Gastrocnemius medialis (tissue), 4 donors: ENCODE data around the gene PARP8. TPM values are rescaled to one million over a fixed set of nuclear protein-coding genes. Genes with fewer than 3 reads are reported as not detected.

ENCODE experiments used
- ATAC-seq, 2 donors: fragments of 150-250 bp; one replicate each; pipeline ENCODE4 v1.9.1; 2016
- DNase-seq, 2 donors: peaks; one replicate each; pipeline ENCODE4 v3.0.0-alpha.2; 2019
- H3K27ac ChIP-seq, 4 donors: fragments of 200-600 bp; sonication (generic); 1 replicate in 1 of 4; 2 replicates in 3 of 4; pipeline ENCODE4 v1.5.1; 2016 to 2018; ENCODE audit warnings: mild to moderate bottlenecking in 2 of 4, moderate library complexity in 1 of 4
- H3K27me3 ChIP-seq, 3 donors: fragments of 200-600 bp; sonication (generic) in 2 of 3; 1 replicate in 1 of 3; 2 replicates in 2 of 3; pipeline versions ENCODE4 v1.5.1 to v1.6.0; 2016 to 2019; ENCODE audit warnings: mild to moderate bottlenecking in 1 of 3, moderate library complexity in 1 of 3
- H3K36me3 ChIP-seq, 2 donors: fragments of 200-600 bp; sonication (generic) in 1 of 2; one replicate each; pipeline ENCODE4 v1.5.1; 2017 to 2018
- H3K4me1 ChIP-seq, 2 donors: fragments of 200-600 bp; sonication (generic) in 1 of 2; one replicate each; pipeline ENCODE4 v1.5.1; 2016 to 2017; ENCODE audit warnings: mild to moderate bottlenecking in 2 of 2
- H3K4me3 ChIP-seq, 4 donors: fragments of 200-600 bp; sonication (generic) in 3 of 4; 1 replicate in 1 of 4; 2 replicates in 3 of 4; pipeline ENCODE4 v1.5.1; 2016 to 2019; ENCODE audit warnings: mild to moderate bottlenecking in 2 of 4
- H3K9me3 ChIP-seq, 3 donors: fragments of 200-600 bp; sonication (generic) in 2 of 3; 1 replicate in 1 of 3; 2 replicates in 2 of 3; pipeline ENCODE4 v1.5.1; 2016 to 2019
- POLR2A ChIP-seq, 2 donors: fragments of 450-650 bp; IDR thresholded peaks; one replicate each; pipeline ENCODE4 v1.6.1; 2017; ENCODE audit warnings: antibody characterized with exemption in 2 of 2, mild to moderate bottlenecking in 2 of 2, moderate library complexity in 2 of 2
- in situ Hi-C, 4 donors: fragments of 200-750 bp; cut with MboI; loops; one replicate each; pipeline versions ENCODE4 v1.15.0 to v1.8.0; 2017; ENCODE audit warnings: low sequenced_read_pairs in 4 of 4
- intact Hi-C: fragments of 100-400 bp; cut with DNase I; formaldehyde crosslinking; loops from one replicate; pipeline ENCODE4 v1.15.1; 2023; ENCODE audit warnings: low total_unique reads
- total RNA-seq, 4 donors: library from RNA; depleted of rRNA; stranded (reverse); fragments of >200 nt; gene quantifications; one replicate each; pipeline versions ENCODE4 v1.1.0 to v1.2.3, GENCODE V29; 2016
- TF ChIP-seq, protein P1 (sequence below), 5 experiments: fragments of 450-650 bp in 3 of 5; fragments of 200-600 bp in 2 of 5; sonication (generic) in 2 of 5; IDR thresholded peaks in 4 of 5; conservative IDR thresholded peaks in 1 of 5; 1 replicate in 4 of 5; 2 replicates in 1 of 5; pipeline ENCODE4 v1.5.1; 2016 to 2019; ENCODE audit warnings: antibody characterized with exemption in 5 of 5, mild to moderate bottlenecking in 3 of 5, moderate library complexity in 3 of 5

PARP8 gene
- total RNA-seq, 4 donors from 2014 or later, result 1.0 to 1.9 (median 1.5) TPM

DNA sequence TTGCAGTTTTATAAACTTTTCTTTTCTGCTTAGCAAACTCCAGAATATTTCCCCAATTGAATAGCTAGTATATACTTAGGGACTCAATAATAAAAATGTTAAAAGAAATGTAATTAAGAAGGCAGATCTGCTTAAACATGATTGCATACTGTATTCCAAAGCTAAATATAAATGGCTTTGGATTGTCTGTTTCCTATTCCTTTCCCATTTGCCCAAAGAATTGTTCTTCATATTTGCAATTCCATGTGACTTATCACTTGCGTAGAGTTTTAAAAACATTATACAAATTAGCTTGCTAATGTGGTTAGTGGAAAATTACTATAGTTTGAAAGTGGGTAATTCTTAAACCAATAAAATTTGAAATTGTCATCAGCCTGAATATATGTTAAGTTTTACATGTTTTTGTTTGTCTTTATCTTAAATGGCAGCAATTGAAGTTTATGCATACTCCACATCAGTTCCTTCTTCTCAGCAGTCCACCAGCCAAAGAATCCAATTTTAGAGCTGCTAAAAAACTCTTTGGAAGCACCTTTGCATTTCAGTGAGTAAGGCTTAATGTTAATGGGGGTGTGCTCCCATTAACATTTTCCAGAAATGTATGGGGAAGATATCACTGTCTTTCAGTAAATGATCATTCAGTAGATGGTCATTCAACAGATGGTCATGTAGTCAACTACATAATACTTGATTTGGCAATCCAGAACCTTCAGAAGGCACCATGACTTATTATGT is 161.2 kb downstream of the PARP8 start:
- ATAC-seq (no peak), DNase-seq (no peak)
- Histone ChIP-seq H3K4me1 (no peaks in the 10 kb centered on the region), H3K27ac (no peak overlapping the region), H3K9me3 (no peaks in the 10 kb centered on the region), H3K4me3 (no peak overlapping the region), H3K27me3 (no peaks in the 10 kb centered on the region), H3K36me3 (no peaks in the 10 kb centered on the region)
- intact Hi-C loops (no loop called here), in situ Hi-C loops (no loop called here)
- TF ChIP-seq POLR2A (IDR thresholded peaks at IDR 0.05), result no peak
- TF ChIP-seq, protein P1, sequence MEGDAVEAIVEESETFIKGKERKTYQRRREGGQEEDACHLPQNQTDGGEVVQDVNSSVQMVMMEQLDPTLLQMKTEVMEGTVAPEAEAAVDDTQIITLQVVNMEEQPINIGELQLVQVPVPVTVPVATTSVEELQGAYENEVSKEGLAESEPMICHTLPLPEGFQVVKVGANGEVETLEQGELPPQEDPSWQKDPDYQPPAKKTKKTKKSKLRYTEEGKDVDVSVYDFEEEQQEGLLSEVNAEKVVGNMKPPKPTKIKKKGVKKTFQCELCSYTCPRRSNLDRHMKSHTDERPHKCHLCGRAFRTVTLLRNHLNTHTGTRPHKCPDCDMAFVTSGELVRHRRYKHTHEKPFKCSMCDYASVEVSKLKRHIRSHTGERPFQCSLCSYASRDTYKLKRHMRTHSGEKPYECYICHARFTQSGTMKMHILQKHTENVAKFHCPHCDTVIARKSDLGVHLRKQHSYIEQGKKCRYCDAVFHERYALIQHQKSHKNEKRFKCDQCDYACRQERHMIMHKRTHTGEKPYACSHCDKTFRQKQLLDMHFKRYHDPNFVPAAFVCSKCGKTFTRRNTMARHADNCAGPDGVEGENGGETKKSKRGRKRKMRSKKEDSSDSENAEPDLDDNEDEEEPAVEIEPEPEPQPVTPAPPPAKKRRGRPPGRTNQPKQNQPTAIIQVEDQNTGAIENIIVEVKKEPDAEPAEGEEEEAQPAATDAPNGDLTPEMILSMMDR (IDR thresholded peaks at IDR 0.05 in 4 of 5, conservative IDR thresholded peaks at IDR 0.05 in 1 of 5), result no peak

DNA sequence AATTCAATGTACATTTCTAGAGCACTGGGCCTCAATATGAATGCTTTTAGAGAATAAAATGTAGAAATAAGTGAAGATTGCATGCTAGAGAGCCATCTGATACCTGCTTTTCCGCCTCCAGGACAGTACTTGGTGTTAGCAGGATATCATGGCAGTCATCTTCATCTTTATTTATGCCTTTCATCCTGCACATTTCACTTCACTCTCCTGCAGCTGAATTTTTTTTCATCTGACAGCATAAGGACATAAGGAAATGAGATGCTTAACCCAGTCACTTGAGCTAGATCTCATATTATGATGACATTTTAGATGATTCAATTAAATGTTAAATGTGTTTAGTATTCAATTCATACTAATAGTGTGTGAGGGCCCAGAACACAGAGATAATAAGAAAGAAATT is 162.6 kb downstream of the PARP8 start:
- in situ Hi-C loops, result no loop called here
- no peak for ATAC-seq
- no peaks in the 10 kb centered on the region for H3K36me3 ChIP-seq

DNA sequence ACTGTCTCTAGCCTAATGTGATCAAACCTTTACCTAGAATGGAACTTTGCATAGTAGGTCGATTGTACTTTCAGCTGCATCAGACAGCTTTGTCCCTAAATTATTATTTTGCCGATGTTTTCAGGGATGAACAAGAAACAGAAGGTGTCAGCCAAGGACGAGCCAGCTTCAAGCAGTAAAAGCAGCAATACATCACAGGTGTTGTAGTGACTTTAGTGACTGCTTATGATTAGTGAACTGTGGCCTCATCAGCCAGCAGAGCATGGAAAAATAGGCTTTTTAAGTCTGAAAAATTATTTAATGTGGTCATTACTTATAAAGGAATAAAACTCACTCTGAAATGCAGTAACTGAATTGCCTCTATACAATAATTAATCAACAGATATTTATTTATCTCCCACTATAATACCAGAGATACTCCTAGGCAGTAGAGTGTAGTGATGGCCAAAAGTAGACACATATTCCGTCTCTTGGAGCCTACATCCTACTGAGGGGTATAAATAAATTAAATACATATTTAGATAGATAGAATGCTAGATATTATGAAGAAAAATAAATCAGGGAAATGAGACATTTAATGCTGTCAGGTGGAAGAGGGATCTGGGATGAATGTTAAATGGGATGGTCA is 166.3 kb downstream of the PARP8 start:
- H3K9me3 ChIP-seq, result no peaks in the 10 kb centered on the region
- ATAC-seq (no peak), DNase-seq (no peak)
- H3K4me3 ChIP-seq, result no peak overlapping the region
- intact Hi-C loops, result no loop called here
- no peaks in the 10 kb centered on the region for H3K36me3 ChIP-seq
- TF ChIP-seq, protein P1 (IDR thresholded peaks at IDR 0.05 in 4 of 5, conservative IDR thresholded peaks at IDR 0.05 in 1 of 5), result no peak
- TF ChIP-seq POLR2A (IDR thresholded peaks at IDR 0.05), result no peak
- no peaks in the 10 kb centered on the region for H3K27me3 ChIP-seq
- in situ Hi-C loops, result no loop called here
- H3K4me1 ChIP-seq, result no peaks in the 10 kb centered on the region
- no peak overlapping the region for H3K27ac ChIP-seq

More for the DNA sequence above, 162.6 kb downstream of the PARP8 start:
- H3K27me3 ChIP-seq, result no peaks in the 10 kb centered on the region
- intact Hi-C loops, result no loop called here
- H3K4me1 ChIP-seq, result no peaks in the 10 kb centered on the region
- H3K27ac ChIP-seq, result no peak overlapping the region
- no peaks in the 10 kb centered on the region for H3K9me3 ChIP-seq
- TF ChIP-seq, protein P1 (IDR thresholded peaks at IDR 0.05 in 4 of 5, conservative IDR thresholded peaks at IDR 0.05 in 1 of 5), result no peak
- TF ChIP-seq POLR2A (IDR thresholded peaks at IDR 0.05), result no peak
- no peak overlapping the region for H3K4me3 ChIP-seq
- no peak for DNase-seq

DNA sequence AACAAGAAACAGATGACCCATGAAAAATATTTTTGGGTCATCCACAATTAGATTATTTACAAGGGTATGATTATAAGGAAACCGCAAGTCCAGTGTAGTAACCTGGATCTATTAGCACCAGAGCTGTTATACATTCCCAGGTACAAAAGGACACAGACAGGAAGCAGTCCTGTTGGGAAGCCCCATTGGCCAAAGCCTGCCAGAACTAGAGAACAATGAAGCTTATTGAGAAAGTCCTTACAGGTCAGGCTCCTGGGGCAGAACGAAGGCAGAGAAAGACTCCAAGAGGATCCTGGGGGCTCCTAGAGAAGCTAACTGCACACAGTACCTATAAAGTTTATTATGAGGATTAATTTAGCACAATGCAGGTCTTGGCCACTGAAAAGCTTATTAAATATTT is 169.9 kb downstream of the PARP8 start:
- H3K36me3 ChIP-seq, result no peaks in the 10 kb centered on the region
- in situ Hi-C loops, result no loop called here

More for the DNA sequence above, 169.9 kb downstream of the PARP8 start:
- Histone ChIP-seq H3K27me3 (no peaks in the 10 kb centered on the region), H3K4me1 (no peaks in the 10 kb centered on the region), H3K9me3 (no peaks in the 10 kb centered on the region), H3K27ac (no peak overlapping the region), H3K4me3 (no peak overlapping the region)
- ATAC-seq, result no peak
- DNase-seq, result no peak
- TF ChIP-seq POLR2A (IDR thresholded peaks at IDR 0.05), result no peak
- TF ChIP-seq, protein P1 (IDR thresholded peaks at IDR 0.05 in 4 of 5, conservative IDR thresholded peaks at IDR 0.05 in 1 of 5), result no peak
- intact Hi-C loops, result no loop called here
